Stimulated activated CD8-positive, alpha-beta memory T cell treated with anti-CD3 and anti-CD28 coated beads, Interleukin-4, amount 100 ng/mL, for 48 hours (primary cell): Measurements from ENCODE around the gene RBMS1.

Experiments used
- DNase-seq: peaks from one replicate; pipeline ENCODE4 v3.0.0-alpha.2; 2020

The RBMS1 gene

DNA sequence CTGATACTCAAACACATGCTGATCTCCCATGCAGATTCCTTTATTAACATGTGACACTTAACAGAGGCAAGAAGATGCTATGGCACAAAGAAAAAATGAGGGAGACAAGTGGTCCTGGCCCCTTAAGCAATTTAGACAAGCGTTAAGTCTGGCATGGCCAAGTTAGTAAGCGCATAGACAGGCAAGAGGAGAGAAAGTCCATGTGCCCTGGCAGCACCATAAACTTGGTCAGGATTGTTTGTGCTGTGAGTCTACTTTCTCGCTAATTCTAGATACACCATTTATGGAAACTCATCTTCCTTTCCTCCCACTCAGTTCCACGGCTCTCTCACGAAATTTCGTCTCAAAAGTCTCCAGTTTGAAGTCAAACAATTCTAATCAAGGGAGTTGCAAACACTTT is 138.9 kb downstream of the RBMS1 start:
- no peak for DNase-seq

DNA sequence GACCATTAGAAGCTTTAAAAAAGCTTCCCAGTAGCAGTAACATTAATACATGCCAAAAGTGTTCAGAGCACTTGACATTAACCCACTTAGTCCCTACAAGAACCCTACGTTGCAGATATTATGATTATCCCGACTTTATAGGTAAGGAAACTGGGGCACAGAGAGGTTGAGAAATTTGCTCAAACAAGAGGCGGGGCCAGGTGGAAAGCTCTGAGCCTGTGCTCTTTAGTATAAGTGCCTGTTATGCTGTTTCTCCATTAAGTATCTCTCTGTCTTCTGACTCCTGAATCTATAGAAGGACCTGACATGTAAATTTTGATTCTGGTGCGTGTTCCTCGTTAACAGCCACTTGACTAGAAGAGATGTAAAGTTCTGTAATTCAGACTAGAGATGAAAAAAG is 139.8 kb downstream of the RBMS1 start:
- no peak for DNase-seq

DNA sequence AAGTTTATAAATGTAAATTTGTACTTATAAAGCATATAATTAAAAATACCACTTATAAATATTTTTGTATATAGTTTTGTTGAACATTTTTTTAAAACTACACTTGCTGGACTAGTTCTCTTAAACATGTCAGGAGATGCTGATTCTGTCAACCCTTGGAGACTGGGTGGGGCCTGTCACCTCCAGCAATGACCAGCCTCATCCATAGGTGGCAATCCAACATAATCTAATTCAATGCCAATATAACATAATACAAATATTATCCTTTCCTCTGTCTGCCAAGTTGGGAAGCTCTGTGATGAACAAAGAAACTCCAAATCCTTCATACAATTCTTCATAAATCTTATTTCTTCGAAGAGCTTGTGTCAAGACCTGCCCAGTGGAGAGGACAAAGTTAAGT is 140.4 kb downstream of the RBMS1 start:
- no peak for DNase-seq

- DNase-seq, result no peak
Observed at GRCh38 chr2:160352500-160352899, 141.1 kb downstream of the RBMS1 start.

- no peak for DNase-seq
Observed at GRCh38 chr2:160351956-160352355, 141.7 kb downstream of the RBMS1 start.

DNA sequence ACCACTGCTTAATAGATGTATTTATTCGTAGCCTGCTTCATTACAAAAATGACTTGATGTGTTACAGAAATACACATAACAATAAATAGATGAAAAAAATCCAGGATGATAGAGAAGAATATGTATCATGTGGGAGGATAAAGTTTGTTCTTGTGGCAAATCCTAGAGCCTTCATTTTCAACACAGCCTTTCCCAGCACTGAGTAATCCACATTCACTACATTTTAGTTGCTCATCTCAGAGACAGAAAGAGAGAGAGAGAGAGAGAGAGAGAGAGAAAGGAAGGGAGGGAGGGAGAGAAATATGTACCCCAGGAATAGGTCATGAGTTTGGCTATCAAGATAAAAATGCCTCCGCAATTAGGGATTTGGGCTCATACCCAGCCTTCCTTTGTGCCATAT is 144.3 kb downstream of the RBMS1 start:
- no peak for DNase-seq

DNA sequence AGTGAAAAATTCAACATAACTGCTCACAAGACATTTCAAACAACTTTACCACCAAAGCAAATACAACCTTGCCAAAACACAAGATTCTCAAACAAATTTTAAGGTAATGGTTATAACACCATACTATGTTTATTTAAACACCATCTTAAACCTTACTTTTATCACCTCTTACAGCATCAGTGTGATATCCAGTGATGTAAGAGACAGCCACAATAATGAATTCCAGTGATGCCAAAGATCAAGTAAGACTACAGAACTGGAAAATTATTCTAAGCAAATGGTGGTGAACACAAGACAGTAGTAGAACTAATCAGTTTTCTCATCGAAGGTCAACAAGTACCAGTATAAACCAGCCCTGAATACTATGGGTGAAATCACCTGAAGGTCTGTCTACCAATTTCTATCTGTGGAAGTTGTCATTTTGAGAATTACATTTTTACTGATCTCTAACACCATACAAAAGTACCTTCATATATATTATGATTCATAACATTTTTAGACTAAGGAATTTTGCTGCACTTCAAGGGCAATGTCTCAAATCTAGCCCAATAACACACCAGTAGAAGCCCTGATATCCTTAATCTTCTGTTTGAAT is 146.2 kb downstream of the RBMS1 start:
- no peak for DNase-seq

DNA sequence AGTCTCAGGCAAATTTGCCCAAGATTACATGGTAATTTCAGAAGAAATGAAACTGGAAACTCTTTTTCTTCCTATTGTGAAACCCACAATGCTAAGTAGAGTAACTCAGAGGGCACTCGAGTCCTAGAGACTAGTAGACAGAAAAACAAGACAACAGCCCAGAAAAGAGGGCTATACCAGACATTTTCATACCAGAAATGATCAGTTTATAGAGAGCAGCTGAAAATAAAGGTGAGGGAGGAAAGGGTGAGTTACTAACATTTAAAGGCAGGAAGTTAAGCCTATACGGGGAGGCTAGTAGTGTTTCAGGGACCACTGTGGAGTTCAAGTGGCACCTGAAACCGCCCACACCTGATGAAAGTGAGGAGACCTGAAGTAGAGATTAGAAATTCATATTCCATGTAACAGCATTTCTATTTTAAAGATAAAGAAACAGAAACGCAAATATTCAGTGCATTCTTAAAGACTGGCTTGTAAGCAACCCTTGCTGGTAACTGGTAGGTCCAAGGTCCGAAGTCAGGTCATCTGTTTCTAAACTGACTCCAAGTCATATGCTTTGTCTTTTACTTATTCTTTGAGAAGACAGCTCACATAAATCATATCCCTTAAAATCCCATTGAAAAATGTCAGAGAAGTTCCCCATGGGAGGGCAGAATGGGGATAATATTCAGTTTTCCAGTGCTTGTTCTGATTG is 148.4 kb downstream of the RBMS1 start:
- no peak for DNase-seq

- DNase-seq, result no peak
Observed at GRCh38 chr2:160343404-160343803, 150.2 kb downstream of the RBMS1 start.

GRCh38 chr2:160339726-160340125 is 153.9 kb downstream of the RBMS1 start:
- DNase-seq, result no peak

DNA sequence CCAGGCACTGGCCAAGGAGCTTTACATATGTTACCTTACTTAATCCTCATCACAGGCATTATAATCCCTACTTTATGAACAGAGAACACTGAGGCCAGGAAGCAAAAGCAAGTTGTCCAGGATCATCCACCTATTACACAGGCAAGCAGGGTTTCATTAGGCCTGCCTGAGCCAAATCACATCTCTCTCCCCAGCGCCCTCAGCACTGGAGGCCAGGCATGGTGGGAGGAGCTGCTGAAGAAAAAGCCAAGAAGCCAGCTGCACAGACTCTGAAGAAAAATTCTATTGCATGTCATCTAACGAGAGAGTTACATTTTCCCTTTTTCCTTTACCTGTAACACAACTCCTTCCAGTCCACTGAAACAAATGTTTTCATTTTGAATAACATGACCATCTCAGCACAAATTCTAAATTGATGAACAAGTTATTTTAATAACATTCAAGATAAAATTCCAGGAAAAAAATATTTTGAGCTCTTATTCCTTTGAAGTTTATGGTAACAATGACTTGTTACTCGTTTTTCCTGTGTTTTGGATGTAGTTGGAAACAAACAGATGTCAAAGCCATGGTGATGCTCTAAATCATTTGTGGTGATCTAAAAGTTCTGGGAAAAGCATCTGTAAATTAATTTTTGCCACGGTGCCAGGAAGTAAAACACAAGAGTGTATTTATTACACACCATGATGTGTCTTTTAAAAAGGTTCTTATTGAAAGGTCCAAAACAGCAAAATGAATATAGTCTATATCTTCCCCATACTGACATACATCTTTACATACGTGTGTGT is 154.5 kb downstream of the RBMS1 start:
- no peak for DNase-seq

DNA sequence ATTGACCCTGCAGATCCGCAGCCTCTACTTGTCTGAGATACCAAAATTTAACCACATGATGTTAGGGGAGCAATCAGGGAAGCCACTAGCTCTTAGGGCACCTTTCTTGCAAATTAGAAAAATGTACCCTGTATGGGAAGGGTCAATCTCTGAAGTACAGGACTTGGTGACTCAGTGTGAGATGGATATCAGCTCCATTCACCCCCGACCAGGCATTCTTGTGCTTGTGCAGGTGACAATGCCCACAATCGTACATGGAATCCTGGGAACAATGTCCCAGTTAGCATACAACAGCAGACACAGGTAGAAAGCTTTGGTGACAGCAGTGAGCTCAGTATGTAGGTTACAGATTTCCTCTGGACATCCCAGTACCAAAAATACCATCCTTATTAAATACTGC is 155.9 kb downstream of the RBMS1 start:
- no peak for DNase-seq

- DNase-seq, result no peak
Observed at GRCh38 chr2:160336635-160337034, 157.0 kb downstream of the RBMS1 start.

- no peak for DNase-seq
Observed at GRCh38 chr2:160336105-160336504, 157.5 kb downstream of the RBMS1 start.

DNA sequence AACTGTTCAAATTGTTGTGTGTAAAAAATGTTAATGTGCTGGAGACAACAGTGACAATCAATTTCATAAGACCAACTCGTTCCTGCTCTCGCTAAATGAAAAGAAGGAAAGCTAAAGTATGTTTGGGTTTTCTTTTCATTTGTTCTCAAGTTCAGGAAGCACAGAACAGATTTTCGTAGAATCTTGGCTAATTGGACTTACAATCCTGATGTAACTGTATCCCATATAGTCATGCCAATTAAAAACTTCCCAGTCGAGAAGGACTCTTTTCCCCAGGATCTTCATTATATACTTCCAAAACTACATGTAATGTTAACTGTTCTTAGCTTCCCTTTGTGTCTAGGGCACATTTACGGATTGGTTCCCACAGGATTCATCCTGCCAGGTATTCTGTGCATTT is 158.2 kb downstream of the RBMS1 start:
- DNase-seq, result no peak

GRCh38 chr2:160334028-160334741 is 159.4 kb downstream of the RBMS1 start:
- DNase-seq, result peak; percentile 49

DNA sequence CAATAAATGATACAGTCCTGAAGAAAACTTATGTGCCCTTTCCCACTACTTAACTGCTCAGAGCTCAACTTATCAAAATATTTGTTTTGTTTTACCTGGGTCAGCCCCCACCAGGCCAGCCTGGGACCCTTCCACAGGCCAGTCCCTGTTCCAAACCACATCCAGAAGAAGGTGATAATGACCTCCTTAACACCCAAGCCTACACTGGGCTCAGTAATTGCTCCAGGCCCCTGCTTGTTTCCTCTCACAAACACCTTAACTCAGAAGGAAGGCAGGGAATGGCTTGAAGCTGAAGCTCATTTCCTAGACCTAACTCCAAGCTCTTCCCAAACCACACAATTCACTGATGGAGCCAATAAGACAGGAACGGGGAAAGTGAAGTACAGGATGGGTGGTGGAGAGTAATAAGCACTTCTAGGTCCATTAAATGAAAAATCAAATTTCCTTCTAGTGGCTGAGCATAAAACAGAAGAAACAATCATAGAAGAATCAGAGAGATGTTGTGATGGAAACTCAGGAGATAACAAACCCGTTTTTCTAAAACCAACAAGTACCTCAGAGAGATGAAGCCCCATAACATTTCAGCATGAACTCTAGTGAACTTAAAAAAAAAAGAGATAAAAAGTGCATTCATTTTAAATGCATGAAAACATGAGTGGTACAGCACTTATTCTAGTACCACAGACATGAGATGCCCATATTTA is 160.1 kb downstream of the RBMS1 start:
- no peak for DNase-seq

DNA sequence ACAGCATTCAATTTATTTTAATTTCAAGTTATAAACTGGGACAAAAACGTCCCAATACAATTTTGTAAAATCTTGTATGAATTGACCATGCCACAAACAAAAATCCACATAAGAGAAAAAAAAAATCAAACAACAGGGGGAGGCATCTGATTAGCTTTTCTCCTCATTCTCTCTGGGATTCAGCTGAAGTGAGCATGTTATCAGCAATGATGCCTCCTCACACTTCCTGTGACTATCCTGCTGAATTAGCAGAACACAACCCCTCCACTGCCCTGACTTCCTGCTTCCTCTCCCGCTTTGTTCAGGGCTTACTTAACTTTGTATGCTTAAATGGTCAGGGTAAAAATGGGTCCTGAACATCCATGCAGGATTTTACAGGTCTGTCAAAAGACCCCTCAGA is 161.3 kb downstream of the RBMS1 start:
- DNase-seq, result no peak

DNA sequence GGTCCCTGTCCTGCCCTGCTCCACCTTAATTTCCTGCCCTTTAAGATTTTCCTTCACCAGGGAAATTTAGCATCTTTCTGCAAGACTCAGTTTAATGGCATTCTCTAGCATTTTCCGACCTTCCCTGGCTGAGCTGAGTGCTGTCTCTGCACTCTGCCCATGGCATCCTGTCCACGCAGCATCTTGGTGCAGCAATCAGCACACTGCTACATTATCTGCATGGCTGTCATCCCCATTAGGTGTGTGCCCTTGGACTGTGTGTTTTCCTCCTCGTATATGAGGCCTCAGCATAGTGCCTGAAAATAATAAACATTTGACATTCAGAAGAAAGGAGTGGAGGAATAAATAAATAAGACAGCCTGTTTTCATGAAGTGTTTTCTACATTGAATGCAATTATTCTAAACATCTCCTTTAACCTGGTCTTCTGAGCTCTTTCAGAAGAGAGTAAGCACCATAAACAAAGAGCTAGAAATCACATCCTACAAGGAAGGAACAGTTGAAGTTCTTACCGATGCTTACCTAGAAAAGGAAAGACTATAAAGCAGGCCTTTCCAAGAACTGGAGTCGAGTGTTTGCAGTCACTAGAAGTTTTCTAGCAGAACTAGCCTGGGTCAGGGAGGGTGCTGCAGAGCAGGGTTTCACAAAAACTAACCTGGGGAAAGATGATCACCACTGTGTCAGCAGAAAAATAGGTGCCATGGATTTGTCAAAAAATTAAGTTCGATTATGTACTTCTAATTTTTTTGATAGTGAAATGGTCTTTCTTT is 162.2 kb downstream of the RBMS1 start:
- no peak for DNase-seq

GRCh38 chr2:160328811-160329527 is 164.6 kb downstream of the RBMS1 start:
- DNase-seq, result no peak

GRCh38 chr2:160326786-160327185 is 166.8 kb downstream of the RBMS1 start:
- no peak for DNase-seq
